ENCODE results near the gene CABP7.

Gene CABP7

DNA sequence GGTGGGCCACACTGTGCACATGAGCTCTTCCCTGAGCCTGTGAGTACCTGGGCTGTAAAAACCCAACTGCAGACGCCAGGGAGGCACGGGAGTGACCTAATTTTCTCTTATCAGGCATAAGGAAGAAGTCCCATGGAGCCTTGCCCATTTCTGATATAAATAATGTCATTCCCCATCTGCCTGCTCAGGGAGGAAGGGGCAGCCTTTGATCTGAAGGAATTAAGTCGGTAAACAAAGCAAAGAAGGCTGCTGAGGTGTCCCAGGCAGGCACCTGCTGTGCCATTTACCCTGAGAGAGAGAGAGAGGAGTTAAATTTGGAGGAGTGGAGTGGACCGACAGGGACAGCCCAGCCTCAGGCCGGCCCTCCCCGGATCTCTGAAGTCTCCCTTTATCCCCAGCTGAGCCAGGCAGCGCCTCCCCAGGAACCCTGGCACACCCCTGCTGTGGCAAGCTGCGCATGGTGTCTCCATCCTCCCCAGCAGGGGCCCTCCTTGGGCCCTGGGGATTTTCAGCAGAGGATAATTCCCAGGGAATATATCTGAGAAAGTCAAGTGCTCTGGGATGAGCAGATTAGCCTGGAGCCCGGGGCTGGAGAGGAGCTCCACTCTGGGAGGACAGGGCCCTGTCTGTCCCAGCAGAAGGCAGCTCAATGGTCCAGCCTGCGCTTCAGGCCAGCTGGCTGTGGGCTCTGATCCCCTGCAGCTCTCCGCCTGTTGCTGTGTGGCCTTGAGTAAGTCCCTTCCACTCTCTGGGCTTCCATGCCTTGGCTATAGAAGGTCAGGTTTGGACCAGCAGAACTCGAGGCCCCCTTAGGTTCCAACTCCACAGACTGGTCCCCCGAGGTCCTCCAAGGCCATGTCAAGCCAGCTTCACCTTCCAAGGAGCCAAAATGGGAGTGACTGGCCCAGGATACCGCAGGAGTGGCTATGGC lies 17.5 kb upstream of the CABP7 start:
- Histone ChIP-seq H3K4me3 (ENCODE audit: insufficient read depth, low read depth, low read length) (no peak overlapping the region), H3K4me1 (ENCODE audit: control insufficient read depth, insufficient read depth, low read length) (peaks cover 59% of the 10 kb centered on the region), H3K9me3 (ENCODE audit: control insufficient read depth, low read length) (no peaks in the 10 kb centered on the region), H3K27me3 (ENCODE audit: control insufficient read depth, insufficient read depth, low read length, poor library complexity, severe bottlenecking) (peaks cover 16% of the 10 kb centered on the region), H3K27ac (ENCODE audit: insufficient read depth, low read depth, low read length, poor library complexity, severe bottlenecking) (no peak overlapping the region), H3K36me3 (ENCODE audit: control insufficient read depth, insufficient read depth, low read length) (no peaks in the 10 kb centered on the region)
- WGBS, 2 experiments = 28 to 30% methylated on average over 14 of the region's 14 CpGs

DNA sequence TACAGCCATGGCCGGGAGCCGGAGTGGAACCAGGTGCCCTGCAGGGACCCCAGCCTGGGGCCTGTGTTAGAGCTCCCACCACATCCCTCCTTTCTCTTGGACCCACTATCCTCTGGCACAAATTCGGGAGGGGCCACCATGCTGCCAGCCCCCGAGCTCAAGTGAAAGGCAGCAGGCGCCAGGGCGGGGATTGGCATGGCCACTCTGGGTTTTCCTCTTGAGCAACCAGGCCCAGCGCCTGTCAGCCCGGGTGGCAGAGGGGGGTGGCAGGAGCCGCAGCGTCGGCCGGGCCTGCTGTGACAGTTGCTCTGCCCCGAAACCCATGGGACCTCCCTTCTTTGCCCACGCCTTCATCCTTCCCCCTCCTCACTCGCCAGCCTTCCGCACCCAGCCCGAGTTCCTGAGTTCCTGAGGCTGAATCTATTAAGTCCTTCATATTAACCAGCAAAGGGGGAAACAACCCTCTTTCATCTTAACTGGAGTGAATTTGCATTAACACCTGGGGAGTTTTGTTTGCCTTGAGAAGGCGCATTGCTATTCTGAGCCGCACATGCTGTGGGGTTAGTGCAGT lies 16.8 kb upstream of the CABP7 start:
- Histone ChIP-seq H3K9me3 (ENCODE audit: control insufficient read depth, low read length) (no peaks in the 10 kb centered on the region), H3K4me3 (ENCODE audit: insufficient read depth, low read depth, low read length) (peak overlapping the region; percentile 1), H3K27me3 (ENCODE audit: control insufficient read depth, insufficient read depth, low read length, poor library complexity, severe bottlenecking) (peaks cover 16% of the 10 kb centered on the region), H3K27ac (ENCODE audit: insufficient read depth, low read depth, low read length, poor library complexity, severe bottlenecking) (no peak overlapping the region), H3K36me3 (ENCODE audit: control insufficient read depth, insufficient read depth, low read length) (no peaks in the 10 kb centered on the region), H3K4me1 (ENCODE audit: control insufficient read depth, insufficient read depth, low read length) (peaks cover 59% of the 10 kb centered on the region)
- WGBS, 2 experiments = 20 to 24% methylated on average over 19 of the region's 19 CpGs

DNA sequence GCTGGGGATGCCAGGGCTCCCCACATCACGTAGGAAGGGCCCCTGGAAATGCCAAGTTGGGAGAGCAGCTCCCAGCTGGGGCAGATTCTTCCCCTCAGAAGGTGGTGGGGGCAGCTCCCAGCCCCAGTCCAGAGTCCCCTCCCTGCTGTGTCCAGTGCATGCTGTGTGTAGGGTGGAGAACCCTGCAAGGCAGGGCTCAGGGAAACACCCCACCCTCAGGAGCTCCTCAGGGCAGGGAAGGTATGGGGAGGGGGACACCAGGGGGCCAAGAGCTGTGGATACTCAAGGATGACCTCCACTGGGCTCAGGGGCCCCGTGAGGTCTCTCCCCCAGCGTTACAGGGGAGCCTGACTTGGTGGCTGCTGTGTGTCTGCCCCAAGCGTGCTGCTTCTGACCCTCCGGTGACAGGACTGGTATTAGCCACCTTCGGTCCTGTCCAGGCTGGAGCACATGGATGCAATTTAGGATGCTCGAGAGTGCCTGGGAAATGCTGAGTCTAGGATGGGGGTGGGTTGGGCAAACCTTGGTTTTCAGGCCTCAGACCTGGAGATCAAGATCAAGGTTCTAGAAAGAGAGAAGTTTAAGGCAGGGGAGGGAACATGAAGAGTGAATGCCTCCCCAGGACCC lies 16.1 kb upstream of the CABP7 start:
- Histone ChIP-seq H3K9me3 (ENCODE audit: control insufficient read depth, low read length) (no peaks in the 10 kb centered on the region), H3K27ac (ENCODE audit: insufficient read depth, low read depth, low read length, poor library complexity, severe bottlenecking) (no peak overlapping the region), H3K4me3 (ENCODE audit: insufficient read depth, low read depth, low read length) (peak overlapping the region; percentile 1), H3K4me1 (ENCODE audit: control insufficient read depth, insufficient read depth, low read length) (peaks cover 59% of the 10 kb centered on the region), H3K36me3 (ENCODE audit: control insufficient read depth, insufficient read depth, low read length) (no peaks in the 10 kb centered on the region), H3K27me3 (ENCODE audit: control insufficient read depth, insufficient read depth, low read length, poor library complexity, severe bottlenecking) (peaks cover 17% of the 10 kb centered on the region)
- 16% methylated on average over 7 of the region's 7 CpGs for WGBS, 2 experiments

- no peaks in the 10 kb centered on the region for H3K36me3 ChIP-seq (ENCODE audit: control insufficient read depth, insufficient read depth, low read length)
- H3K9me3 ChIP-seq (ENCODE audit: control insufficient read depth, low read length) = no peaks in the 10 kb centered on the region
- 29% methylated on average over 14 of the region's 14 CpGs for WGBS, 2 experiments
- H3K4me3 ChIP-seq (ENCODE audit: insufficient read depth, low read depth, low read length) = no peak overlapping the region
- peaks cover 19% of the 10 kb centered on the region for H3K27me3 ChIP-seq (ENCODE audit: control insufficient read depth, insufficient read depth, low read length, poor library complexity, severe bottlenecking)
- H3K4me1 ChIP-seq (ENCODE audit: control insufficient read depth, insufficient read depth, low read length) = peaks cover 59% of the 10 kb centered on the region
- H3K27ac ChIP-seq (ENCODE audit: insufficient read depth, low read depth, low read length, poor library complexity, severe bottlenecking) = no peak overlapping the region
These were observed 15.1 kb upstream of the CABP7 start for GRCh38 chr22:29704528-29705285.

GRCh38 chr22:29705651-29706050 lies 14.2 kb upstream of the CABP7 start:
- 89 to 93% methylated on average over 7 of the region's 7 CpGs for WGBS, 2 experiments
- Histone ChIP-seq H3K4me3 (ENCODE audit: insufficient read depth, low read depth, low read length) (no peak overlapping the region), H3K27ac (ENCODE audit: insufficient read depth, low read depth, low read length, poor library complexity, severe bottlenecking) (no peak overlapping the region), H3K9me3 (ENCODE audit: control insufficient read depth, low read length) (no peaks in the 10 kb centered on the region), H3K4me1 (ENCODE audit: control insufficient read depth, insufficient read depth, low read length) (peaks cover 53% of the 10 kb centered on the region), H3K27me3 (ENCODE audit: control insufficient read depth, insufficient read depth, low read length, poor library complexity, severe bottlenecking) (peaks cover 19% of the 10 kb centered on the region), H3K36me3 (ENCODE audit: control insufficient read depth, insufficient read depth, low read length) (no peaks in the 10 kb centered on the region)

GRCh38 chr22:29706486-29706885 lies 13.3 kb upstream of the CABP7 start:
- H3K4me1 ChIP-seq (ENCODE audit: control insufficient read depth, insufficient read depth, low read length) = peaks cover 44% of the 10 kb centered on the region
- peaks cover 19% of the 10 kb centered on the region for H3K27me3 ChIP-seq (ENCODE audit: control insufficient read depth, insufficient read depth, low read length, poor library complexity, severe bottlenecking)
- H3K9me3 ChIP-seq (ENCODE audit: control insufficient read depth, low read length) = no peaks in the 10 kb centered on the region
- H3K27ac ChIP-seq (ENCODE audit: insufficient read depth, low read depth, low read length, poor library complexity, severe bottlenecking) = no peak overlapping the region
- 16 to 31% methylated on average over 9 of the region's 9 CpGs for WGBS, 2 experiments
- H3K36me3 ChIP-seq (ENCODE audit: control insufficient read depth, insufficient read depth, low read length) = no peaks in the 10 kb centered on the region
- no peak overlapping the region for H3K4me3 ChIP-seq (ENCODE audit: insufficient read depth, low read depth, low read length)

GRCh38 chr22:29707010-29707409 lies 12.8 kb upstream of the CABP7 start:
- Histone ChIP-seq H3K4me3 (ENCODE audit: insufficient read depth, low read depth, low read length) (no peak overlapping the region), H3K4me1 (ENCODE audit: control insufficient read depth, insufficient read depth, low read length) (peaks cover 40% of the 10 kb centered on the region), H3K27me3 (ENCODE audit: control insufficient read depth, insufficient read depth, low read length, poor library complexity, severe bottlenecking) (peaks cover 19% of the 10 kb centered on the region), H3K9me3 (ENCODE audit: control insufficient read depth, low read length) (no peaks in the 10 kb centered on the region), H3K27ac (ENCODE audit: insufficient read depth, low read depth, low read length, poor library complexity, severe bottlenecking) (no peak overlapping the region), H3K36me3 (ENCODE audit: control insufficient read depth, insufficient read depth, low read length) (no peaks in the 10 kb centered on the region)
- WGBS, 2 experiments = 87% methylated on average over 18 of the region's 18 CpGs

DNA sequence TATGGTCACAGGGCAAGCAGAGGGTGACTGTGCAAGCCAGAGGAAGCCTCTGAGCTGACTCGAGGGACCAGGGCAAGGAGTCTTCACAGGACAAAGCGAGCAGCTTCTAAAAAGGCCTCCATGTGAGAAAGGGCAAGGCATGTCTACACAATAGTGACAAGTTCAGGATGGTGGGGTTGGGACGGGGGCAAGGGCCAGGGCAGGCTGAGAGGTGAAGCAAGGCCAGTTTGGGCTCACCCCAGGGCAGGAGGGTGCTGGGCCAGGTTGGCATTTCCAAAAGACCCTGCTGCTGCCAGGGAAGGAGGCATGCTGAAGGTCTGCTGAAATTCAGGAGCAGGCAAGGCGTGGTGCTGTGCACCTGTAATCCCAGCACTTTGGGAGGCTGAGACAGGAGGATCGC lies 12.3 kb upstream of the CABP7 start:
- peaks cover 36% of the 10 kb centered on the region for H3K4me1 ChIP-seq (ENCODE audit: control insufficient read depth, insufficient read depth, low read length)
- H3K36me3 ChIP-seq (ENCODE audit: control insufficient read depth, insufficient read depth, low read length) = no peaks in the 10 kb centered on the region
- H3K4me3 ChIP-seq (ENCODE audit: insufficient read depth, low read depth, low read length) = no peak overlapping the region
- 90 to 94% methylated on average over 5 of the region's 5 CpGs for whole genome bisulfite sequencing, 2 experiments
- H3K9me3 ChIP-seq (ENCODE audit: control insufficient read depth, low read length) = no peaks in the 10 kb centered on the region
- H3K27me3 ChIP-seq (ENCODE audit: control insufficient read depth, insufficient read depth, low read length, poor library complexity, severe bottlenecking) = peaks cover 18% of the 10 kb centered on the region
- no peak overlapping the region for H3K27ac ChIP-seq (ENCODE audit: insufficient read depth, low read depth, low read length, poor library complexity, severe bottlenecking)

GRCh38 chr22:29710193-29710592 lies 9.6 kb upstream of the CABP7 start:
- Histone ChIP-seq H3K27me3 (ENCODE audit: control insufficient read depth, insufficient read depth, low read length, poor library complexity, severe bottlenecking) (peaks cover 3% of the 10 kb centered on the region), H3K27ac (ENCODE audit: insufficient read depth, low read depth, low read length, poor library complexity, severe bottlenecking) (no peak overlapping the region), H3K9me3 (ENCODE audit: control insufficient read depth, low read length) (no peaks in the 10 kb centered on the region), H3K36me3 (ENCODE audit: control insufficient read depth, insufficient read depth, low read length) (no peaks in the 10 kb centered on the region), H3K4me1 (ENCODE audit: control insufficient read depth, insufficient read depth, low read length) (peaks cover 13% of the 10 kb centered on the region), H3K4me3 (ENCODE audit: insufficient read depth, low read depth, low read length) (no peak overlapping the region)
- 92% methylated on average over 15 of the region's 15 CpGs for WGBS, 2 experiments
